Testis (tissue), 3 donors: Measurements from ENCODE around the gene PRKRIP1. TPM values are rescaled to one million over a fixed set of nuclear protein-coding genes. Genes with fewer than 3 reads are reported as not detected.

Experiments used
- DNase-seq: peaks from one replicate; pipeline ENCODE4 v3.0.0-alpha.2; 2019
- H3K27ac ChIP-seq, 2 donors: fragments of 200-600 bp; sonication (generic); one replicate each; pipeline ENCODE4 v1.5.1; 2019
- H3K27me3 ChIP-seq: fragments of 200-600 bp; sonication (generic); one replicate; pipeline ENCODE4 v1.5.1; 2019
- H3K36me3 ChIP-seq: fragments of 200-600 bp; sonication (generic); one replicate; pipeline ENCODE4 v1.5.1; 2017; ENCODE audit warnings: low read depth; ENCODE audit errors: missing control alignments
- H3K4me1 ChIP-seq: fragments of 200-600 bp; sonication (generic); one replicate; pipeline ENCODE4 v1.5.1; 2019
- H3K4me3 ChIP-seq, 2 donors: fragments of 200-600 bp; sonication (generic); one replicate each; pipeline ENCODE4 v1.5.1; 2017 to 2019
- H3K9me3 ChIP-seq: fragments of 200-600 bp; sonication (generic); one replicate; pipeline ENCODE4 v1.5.1; 2017
- CTCF ChIP-seq, 3 experiments: fragments of 450-650 bp in 2 of 3; fragments of 200-600 bp in 1 of 3; sonication (generic) in 1 of 3; IDR thresholded peaks; one replicate each; pipeline ENCODE4 v1.5.1; 2016 to 2019; ENCODE audit warnings: antibody characterized with exemption in 3 of 3, mild to moderate bottlenecking in 2 of 3, moderate library complexity in 1 of 3
- POLR2A ChIP-seq: fragments of 450-650 bp; IDR thresholded peaks from one replicate; pipeline ENCODE4 v1.6.1; 2017; ENCODE audit warnings: antibody characterized with exemption, mild to moderate bottlenecking, moderate library complexity
- WGBS, 2 donors: methylation state at CpG; one replicate each; pipeline ENCODE4 v1.1.5; 2018; 5-methylcytosine and 5-hydroxymethylcytosine counted together
- intact Hi-C: fragments of 100-400 bp; cut with DNase I; formaldehyde crosslinking; loops from one replicate; pipeline ENCODE4 v1.15.1; 2023; ENCODE audit warnings: low total_unique reads
- polyA plus RNA-seq: library from polyadenylated mRNA; stranded (reverse); fragments of 350-450 nt; fragmentation: Illumina TruSeq; extraction: RNeasy Lipid Tissue Mini Kit (QIAGEN cat#74804); gene quantifications from one replicate; pipeline ENCODE4 v1.2.3, GENCODE V29; 2014; ENCODE audit warnings: low read depth, low replicate concordance; ENCODE audit not compliant: insufficient read depth
- total RNA-seq, 2 donors: library from RNA; depleted of rRNA; stranded (reverse); fragments of >200 nt; gene quantifications; one replicate each; pipeline ENCODE4 v1.2.3, GENCODE V29; 2016

PRKRIP1 gene
- total and polyA plus RNA-seq, 3 donors from 2014 or later: 50.8 to 71.1 (median 52.5) TPM

- DNase-seq: no peak
- TF ChIP-seq POLR2A: no peak
- no peak for TF ChIP-seq CTCF (IDR thresholded peaks at IDR 0.05)
- intact Hi-C loops: no loop called here
- H3K4me3 ChIP-seq: no peak overlapping the region
- H3K9me3 ChIP-seq: no peaks in the 10 kb centered on the region
- no peaks in the 10 kb centered on the region for H3K36me3 ChIP-seq
- 92 to 94% methylated on average over 10 of the region's 10 CpGs for WGBS, 2 donors
- H3K27me3 ChIP-seq: no peaks in the 10 kb centered on the region
- H3K27ac ChIP-seq: no peak overlapping the region
- peaks cover 6% of the 10 kb centered on the region for H3K4me1 ChIP-seq
Observed at GRCh38 chr7:102436118-102436517, 40.0 kb downstream of the PRKRIP1 start.

- Histone ChIP-seq H3K4me1 (no peaks in the 10 kb centered on the region), H3K4me3 (no peak overlapping the region), H3K9me3 (no peaks in the 10 kb centered on the region), H3K36me3 (no peaks in the 10 kb centered on the region), H3K27ac (no peak overlapping the region), H3K27me3 (no peaks in the 10 kb centered on the region)
- WGBS, 2 donors: 83 to 95% methylated on average over 15 to 17 of the region's 17 CpGs
- DNase-seq: no peak
- intact Hi-C loops: no loop called here
- TF ChIP-seq POLR2A (no peak), CTCF (IDR thresholded peaks at IDR 0.05) (no peak)
Observed at GRCh38 chr7:102439963-102440795, 44.0 kb downstream of the PRKRIP1 start.

- H3K27ac ChIP-seq: no peak overlapping the region
- no peaks in the 10 kb centered on the region for H3K27me3 ChIP-seq
- H3K4me3 ChIP-seq: no peak overlapping the region
- intact Hi-C loops: no loop called here
- no peaks in the 10 kb centered on the region for H3K4me1 ChIP-seq
- 89 to 92% methylated on average over 17 of the region's 17 CpGs for WGBS, 2 donors
- no peaks in the 10 kb centered on the region for H3K36me3 ChIP-seq
- no peaks in the 10 kb centered on the region for H3K9me3 ChIP-seq
- TF ChIP-seq POLR2A (no peak), CTCF (IDR thresholded peaks at IDR 0.05) (no peak)
- DNase-seq: no peak
Observed at GRCh38 chr7:102444961-102445673, 49.0 kb downstream of the PRKRIP1 start.

GRCh38 chr7:102445674-102446071 lies 49.5 kb downstream of the PRKRIP1 start:
- Histone ChIP-seq H3K36me3 (no peaks in the 10 kb centered on the region), H3K9me3 (no peaks in the 10 kb centered on the region)
- intact Hi-C loops: no loop called here

More at GRCh38 chr7:102445674-102446071, 49.5 kb downstream of the PRKRIP1 start:
- Histone ChIP-seq H3K27ac (no peak overlapping the region), H3K4me3 (no peak overlapping the region), H3K4me1 (no peaks in the 10 kb centered on the region), H3K27me3 (no peaks in the 10 kb centered on the region)
- TF ChIP-seq CTCF (IDR thresholded peaks at IDR 0.05): no peak
- TF ChIP-seq POLR2A: no peak
- 48 to 100% methylated on average over 2 of the region's 2 CpGs for WGBS, 2 donors
- no peak for DNase-seq
